GM18868 (cell line): Measurements from ENCODE around the gene SARM1.

Source experiments
- ATAC-seq: cut with Tn5 transposase; IDR thresholded peaks from one replicate; pipeline ENCODE4 v1.9.1; 2021; ENCODE audit warnings: mild to moderate bottlenecking, moderate library complexity; ENCODE audit not compliant: unreplicated experiment

The SARM1 gene

GRCh38 chr17:28367641-28368305, 3.7 kb upstream of the SARM1 start:
- ATAC-seq, result no peak

- no peak for ATAC-seq
Observed at GRCh38 chr17:28368306-28368831, 3.1 kb upstream of the SARM1 start.

- ATAC-seq, result no peak
Observed at GRCh38 chr17:28368915-28369683, 2.4 kb upstream of the SARM1 start.

GRCh38 chr17:28369684-28370034, 1.8 kb upstream of the SARM1 start:
- ATAC-seq, result no peak

GRCh38 chr17:28370035-28370743, 1.3 kb upstream of the SARM1 start, which contains the start of gene VTN:
Gene VTN, minus strand, starts transcription at chr17:28370307. Its CDS starts 104 bp downstream, at chr17:28370203.
- no peak for ATAC-seq

- no peak for ATAC-seq
Observed at GRCh38 chr17:28370744-28371103, 770 bp upstream of the SARM1 start.

- ATAC-seq, result no peak
Observed at GRCh38 chr17:28372203-28372944, 880 bp downstream of the SARM1 start.

- ATAC-seq, result no peak
Observed at GRCh38 chr17:28372945-28373274, 1.4 kb downstream of the SARM1 start.

GRCh38 chr17:28379814-28380801, 8.6 kb downstream of the SARM1 start:
- no peak for ATAC-seq

GRCh38 chr17:28381141-28381825, 9.8 kb downstream of the SARM1 start:
- no peak for ATAC-seq

- ATAC-seq, result no peak
Observed at GRCh38 chr17:28384281-28385036, 13.0 kb downstream of the SARM1 start.

- ATAC-seq, result no peak
Observed at GRCh38 chr17:28385037-28385400, 13.5 kb downstream of the SARM1 start.

GRCh38 chr17:28385406-28385805, 13.9 kb downstream of the SARM1 start:
- no peak for ATAC-seq

- ATAC-seq, result no peak
Observed at GRCh38 chr17:28386391-28386790, 14.9 kb downstream of the SARM1 start.

GRCh38 chr17:28388106-28388505, 16.6 kb downstream of the SARM1 start:
- no peak for ATAC-seq

GRCh38 chr17:28390141-28390540, 18.6 kb downstream of the SARM1 start:
- no peak for ATAC-seq

GRCh38 chr17:28390563-28390962, 19.1 kb downstream of the SARM1 start:
- no peak for ATAC-seq

GRCh38 chr17:28390984-28391383, 19.5 kb downstream of the SARM1 start:
- no peak for ATAC-seq

GRCh38 chr17:28391401-28391800, 19.9 kb downstream of the SARM1 start:
- ATAC-seq, result no peak
